Measurements from ENCODE around the gene CADPS.

DNA sequence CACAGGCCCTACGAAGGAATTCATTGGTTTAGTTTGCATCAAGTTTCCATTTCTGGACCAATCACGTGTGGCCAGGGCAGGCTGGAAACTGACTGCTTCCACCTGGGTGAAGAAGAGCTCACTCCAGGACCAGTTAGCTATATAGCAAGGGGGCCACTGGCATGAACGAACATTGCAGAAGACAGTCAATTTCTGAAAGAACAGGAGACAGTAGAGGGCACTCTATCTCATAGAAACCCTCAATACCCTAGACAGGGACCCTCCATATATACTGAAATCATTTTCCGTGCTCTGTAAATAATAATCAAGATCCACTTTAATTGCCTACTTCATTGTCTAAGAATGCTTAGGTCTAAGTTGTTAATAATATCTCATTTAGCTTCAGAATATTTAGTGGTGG, 215.6 kb downstream of the CADPS start:
- TF ChIP-seq ZNF263 (CRISPR knock-in tag; IDR thresholded peaks at IDR 0.05; ENCODE audit: low read depth) (no peak), TCF7 (CRISPR knock-in tag; IDR thresholded peaks at IDR 0.05; ENCODE audit: low read depth) (no peak), ELF4 (CRISPR knock-in tag; IDR thresholded peaks at IDR 0.05; ENCODE audit: low read depth) (no peak), NR1H2 (CRISPR knock-in tag; IDR thresholded peaks at IDR 0.05) (no peak), TP53 (CRISPR knock-in tag; IDR thresholded peaks at IDR 0.05) (no peak), SP1 (CRISPR knock-in tag; conservative IDR thresholded peaks at IDR 0.05) (no peak), NFYB (CRISPR knock-in tag; conservative IDR thresholded peaks at IDR 0.05; ENCODE audit: low read depth) (no peak), CREM (CRISPR knock-in tag; IDR thresholded peaks at IDR 0.05) (no peak), FOXJ3 (CRISPR knock-in tag; IDR thresholded peaks at IDR 0.05; ENCODE audit: borderline replicate concordance) (no peak)
- TF ChIP-seq, protein P1, sequence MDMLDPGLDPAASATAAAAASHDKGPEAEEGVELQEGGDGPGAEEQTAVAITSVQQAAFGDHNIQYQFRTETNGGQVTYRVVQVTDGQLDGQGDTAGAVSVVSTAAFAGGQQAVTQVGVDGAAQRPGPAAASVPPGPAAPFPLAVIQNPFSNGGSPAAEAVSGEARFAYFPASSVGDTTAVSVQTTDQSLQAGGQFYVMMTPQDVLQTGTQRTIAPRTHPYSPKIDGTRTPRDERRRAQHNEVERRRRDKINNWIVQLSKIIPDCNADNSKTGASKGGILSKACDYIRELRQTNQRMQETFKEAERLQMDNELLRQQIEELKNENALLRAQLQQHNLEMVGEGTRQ (CRISPR knock-in tag; IDR thresholded peaks at IDR 0.05): no peak
- TF ChIP-seq, protein P2, sequence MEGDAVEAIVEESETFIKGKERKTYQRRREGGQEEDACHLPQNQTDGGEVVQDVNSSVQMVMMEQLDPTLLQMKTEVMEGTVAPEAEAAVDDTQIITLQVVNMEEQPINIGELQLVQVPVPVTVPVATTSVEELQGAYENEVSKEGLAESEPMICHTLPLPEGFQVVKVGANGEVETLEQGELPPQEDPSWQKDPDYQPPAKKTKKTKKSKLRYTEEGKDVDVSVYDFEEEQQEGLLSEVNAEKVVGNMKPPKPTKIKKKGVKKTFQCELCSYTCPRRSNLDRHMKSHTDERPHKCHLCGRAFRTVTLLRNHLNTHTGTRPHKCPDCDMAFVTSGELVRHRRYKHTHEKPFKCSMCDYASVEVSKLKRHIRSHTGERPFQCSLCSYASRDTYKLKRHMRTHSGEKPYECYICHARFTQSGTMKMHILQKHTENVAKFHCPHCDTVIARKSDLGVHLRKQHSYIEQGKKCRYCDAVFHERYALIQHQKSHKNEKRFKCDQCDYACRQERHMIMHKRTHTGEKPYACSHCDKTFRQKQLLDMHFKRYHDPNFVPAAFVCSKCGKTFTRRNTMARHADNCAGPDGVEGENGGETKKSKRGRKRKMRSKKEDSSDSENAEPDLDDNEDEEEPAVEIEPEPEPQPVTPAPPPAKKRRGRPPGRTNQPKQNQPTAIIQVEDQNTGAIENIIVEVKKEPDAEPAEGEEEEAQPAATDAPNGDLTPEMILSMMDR (IDR thresholded peaks at IDR 0.05): no peak
- TF ChIP-seq, protein P3, sequence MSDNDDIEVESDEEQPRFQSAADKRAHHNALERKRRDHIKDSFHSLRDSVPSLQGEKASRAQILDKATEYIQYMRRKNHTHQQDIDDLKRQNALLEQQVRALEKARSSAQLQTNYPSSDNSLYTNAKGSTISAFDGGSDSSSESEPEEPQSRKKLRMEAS (CRISPR knock-in tag; IDR thresholded peaks at IDR 0.05): no peak
- TF ChIP-seq, protein P4, sequence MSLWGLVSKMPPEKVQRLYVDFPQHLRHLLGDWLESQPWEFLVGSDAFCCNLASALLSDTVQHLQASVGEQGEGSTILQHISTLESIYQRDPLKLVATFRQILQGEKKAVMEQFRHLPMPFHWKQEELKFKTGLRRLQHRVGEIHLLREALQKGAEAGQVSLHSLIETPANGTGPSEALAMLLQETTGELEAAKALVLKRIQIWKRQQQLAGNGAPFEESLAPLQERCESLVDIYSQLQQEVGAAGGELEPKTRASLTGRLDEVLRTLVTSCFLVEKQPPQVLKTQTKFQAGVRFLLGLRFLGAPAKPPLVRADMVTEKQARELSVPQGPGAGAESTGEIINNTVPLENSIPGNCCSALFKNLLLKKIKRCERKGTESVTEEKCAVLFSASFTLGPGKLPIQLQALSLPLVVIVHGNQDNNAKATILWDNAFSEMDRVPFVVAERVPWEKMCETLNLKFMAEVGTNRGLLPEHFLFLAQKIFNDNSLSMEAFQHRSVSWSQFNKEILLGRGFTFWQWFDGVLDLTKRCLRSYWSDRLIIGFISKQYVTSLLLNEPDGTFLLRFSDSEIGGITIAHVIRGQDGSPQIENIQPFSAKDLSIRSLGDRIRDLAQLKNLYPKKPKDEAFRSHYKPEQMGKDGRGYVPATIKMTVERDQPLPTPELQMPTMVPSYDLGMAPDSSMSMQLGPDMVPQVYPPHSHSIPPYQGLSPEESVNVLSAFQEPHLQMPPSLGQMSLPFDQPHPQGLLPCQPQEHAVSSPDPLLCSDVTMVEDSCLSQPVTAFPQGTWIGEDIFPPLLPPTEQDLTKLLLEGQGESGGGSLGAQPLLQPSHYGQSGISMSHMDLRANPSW (CRISPR knock-in tag; conservative IDR thresholded peaks at IDR 0.05; ENCODE audit: low read depth): no peak
- TF ChIP-seq, protein P5, sequence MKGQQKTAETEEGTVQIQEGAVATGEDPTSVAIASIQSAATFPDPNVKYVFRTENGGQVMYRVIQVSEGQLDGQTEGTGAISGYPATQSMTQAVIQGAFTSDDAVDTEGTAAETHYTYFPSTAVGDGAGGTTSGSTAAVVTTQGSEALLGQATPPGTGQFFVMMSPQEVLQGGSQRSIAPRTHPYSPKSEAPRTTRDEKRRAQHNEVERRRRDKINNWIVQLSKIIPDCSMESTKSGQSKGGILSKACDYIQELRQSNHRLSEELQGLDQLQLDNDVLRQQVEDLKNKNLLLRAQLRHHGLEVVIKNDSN (CRISPR knock-in tag; IDR thresholded peaks at IDR 0.05): no peak
